ENCODE data around the gene MOGAT1. TPM values are rescaled to one million over a fixed set of nuclear protein-coding genes. Genes with fewer than 3 reads are reported as not detected.

Gene MOGAT1
- total and polyA plus RNA-seq, 2 of the 13 experiments (the other 11 are each of a cell fraction or from before 2014, with no cell fraction given) = 0.98 to 4.3 TPM

- peak; percentile 49; the same call in 1 of the 2 replicates for TF ChIP-seq ARID4A (CRISPR knock-in tag; IDR thresholded peaks at IDR 0.05; ENCODE audit: borderline replicate concordance)
- peak; percentile 70; the same call in 1 of the 2 replicates for TF ChIP-seq ATF2 (CRISPR knock-in tag; IDR thresholded peaks at IDR 0.05)
- TF ChIP-seq IKZF1 (IDR thresholded peaks at IDR 0.05) = no peak
- 0 out of 2 replicates have a peak, but pooled peaks have one; percentile 61 for TF ChIP-seq ZSCAN9 (CRISPR knock-in tag; IDR thresholded peaks at IDR 0.05; ENCODE audit: borderline replicate concordance)
- no peak for TF ChIP-seq GABPA (IDR thresholded peaks at IDR 0.05; ENCODE audit: low read depth, low read length)
- peak; percentile 73 for TF ChIP-seq GABPA (CRISPR knock-in tag; IDR thresholded peaks at IDR 0.05; ENCODE audit: low read depth)
- 0 out of 2 replicates have a peak, but pooled peaks have one; percentile 26 for TF ChIP-seq KDM1A (CRISPR knock-in tag; IDR thresholded peaks at IDR 0.05)
- TF ChIP-seq GATAD2A (CRISPR knock-in tag; IDR thresholded peaks at IDR 0.05) = peak; percentile 89
- peak; percentile 82 for TF ChIP-seq KAT8 (CRISPR knock-in tag; IDR thresholded peaks at IDR 0.05)
- TF ChIP-seq HNRNPK (IDR thresholded peaks at IDR 0.05; ENCODE audit: low read depth, low read length, poor library complexity, severe bottlenecking) = no peak
- TF ChIP-seq TFDP1 (CRISPR knock-in tag; IDR thresholded peaks at IDR 0.05; ENCODE audit: borderline replicate concordance) = 0 out of 2 replicates have a peak, but pooled peaks have one; percentile 25
- no peak for TF ChIP-seq SOX6 (IDR thresholded peaks at IDR 0.05)
- peak; percentile 41; the same call in 1 of the 2 replicates for TF ChIP-seq SOX6 (CRISPR knock-in tag; IDR thresholded peaks at IDR 0.05)
- peak; percentile 81; the same call in 1 of the 2 replicates for TF ChIP-seq ZNF331 (CRISPR knock-in tag; IDR thresholded peaks at IDR 0.05)
- TF ChIP-seq FOXO1 (CRISPR knock-in tag; IDR thresholded peaks at IDR 0.05) = peak; percentile 81
- peak; percentile 69; the same call in 1 of the 2 replicates for TF ChIP-seq IRF2 (CRISPR knock-in tag; IDR thresholded peaks at IDR 0.05)
- TF ChIP-seq THRA (CRISPR knock-in tag; IDR thresholded peaks at IDR 0.05; ENCODE audit: borderline replicate concordance) = peak; percentile 43; the same call in 1 of the 2 replicates
- TF ChIP-seq PATZ1 (CRISPR knock-in tag; IDR thresholded peaks at IDR 0.05) = peak; percentile 86
- peak; percentile 96; the same call in 1 of the 2 replicates for TF ChIP-seq ZNF580 (CRISPR knock-in tag; IDR thresholded peaks at IDR 0.05; ENCODE audit: borderline replicate concordance, low read depth)
- TF ChIP-seq PPARG (CRISPR knock-in tag; conservative IDR thresholded peaks at IDR 0.05) = peak; percentile 79
These were observed 19.2 kb downstream of the MOGAT1 start (continued) for GRCh38 chr2:222690564-222691200.

Data from HepG2 (cell line).